ENCODE results near the gene GALNTL6.

GALNTL6 gene

DNA sequence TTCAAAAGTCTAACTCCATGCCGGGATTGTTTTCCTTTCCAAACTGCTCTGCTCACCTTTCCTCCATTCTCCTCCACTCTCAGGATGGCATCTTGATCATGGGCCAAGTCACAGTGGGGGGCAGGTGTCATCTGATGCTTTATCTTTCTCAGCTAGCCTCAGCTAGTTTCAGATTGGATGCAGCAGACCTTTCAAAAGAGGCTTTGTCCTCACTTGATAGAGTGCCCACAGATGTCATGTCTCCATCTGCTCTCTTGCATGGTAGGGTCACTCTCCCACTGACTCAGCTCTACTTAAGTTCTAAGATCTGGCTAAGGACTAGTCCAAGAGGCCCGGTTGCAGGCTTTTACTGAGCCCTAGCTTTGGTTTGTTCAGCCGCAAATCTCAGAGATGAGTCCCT, 1013.7 kb downstream of the GALNTL6 start:
- TF ChIP-seq, protein P1, sequence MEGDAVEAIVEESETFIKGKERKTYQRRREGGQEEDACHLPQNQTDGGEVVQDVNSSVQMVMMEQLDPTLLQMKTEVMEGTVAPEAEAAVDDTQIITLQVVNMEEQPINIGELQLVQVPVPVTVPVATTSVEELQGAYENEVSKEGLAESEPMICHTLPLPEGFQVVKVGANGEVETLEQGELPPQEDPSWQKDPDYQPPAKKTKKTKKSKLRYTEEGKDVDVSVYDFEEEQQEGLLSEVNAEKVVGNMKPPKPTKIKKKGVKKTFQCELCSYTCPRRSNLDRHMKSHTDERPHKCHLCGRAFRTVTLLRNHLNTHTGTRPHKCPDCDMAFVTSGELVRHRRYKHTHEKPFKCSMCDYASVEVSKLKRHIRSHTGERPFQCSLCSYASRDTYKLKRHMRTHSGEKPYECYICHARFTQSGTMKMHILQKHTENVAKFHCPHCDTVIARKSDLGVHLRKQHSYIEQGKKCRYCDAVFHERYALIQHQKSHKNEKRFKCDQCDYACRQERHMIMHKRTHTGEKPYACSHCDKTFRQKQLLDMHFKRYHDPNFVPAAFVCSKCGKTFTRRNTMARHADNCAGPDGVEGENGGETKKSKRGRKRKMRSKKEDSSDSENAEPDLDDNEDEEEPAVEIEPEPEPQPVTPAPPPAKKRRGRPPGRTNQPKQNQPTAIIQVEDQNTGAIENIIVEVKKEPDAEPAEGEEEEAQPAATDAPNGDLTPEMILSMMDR (conservative IDR thresholded peaks at IDR 0.05; ENCODE audit: low read depth, low read length) = no peak
- no peak for DNase-seq (ENCODE audit: low read depth)
- H3K4me3 ChIP-seq (ENCODE audit: low read length) = no peak overlapping the region

DNA sequence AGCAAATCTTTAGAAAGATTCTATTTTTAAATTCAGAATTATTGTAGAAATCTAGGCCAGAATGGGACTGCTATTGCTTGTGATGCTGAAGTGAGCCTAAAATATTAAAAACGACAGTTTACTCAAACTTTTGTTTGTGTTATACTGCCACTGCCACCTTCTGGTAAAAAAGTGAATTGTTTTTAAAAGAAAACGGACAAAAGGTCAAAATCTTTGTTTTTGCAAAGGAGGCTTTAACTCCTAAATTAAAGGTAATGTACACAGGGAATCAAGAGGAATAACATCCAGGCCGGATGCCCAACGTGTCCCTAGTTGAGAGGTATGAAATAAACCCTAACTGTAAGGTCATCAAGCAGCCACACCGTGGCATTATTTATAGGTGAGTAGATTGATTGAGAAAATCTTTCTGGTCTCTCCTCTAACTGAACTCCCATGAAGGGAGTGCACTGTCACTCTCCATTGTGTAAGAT, 1017.1 kb downstream of the GALNTL6 start:
- no peak overlapping the region for H3K4me3 ChIP-seq (ENCODE audit: low read length)
- no peak for DNase-seq (ENCODE audit: low read depth)
- TF ChIP-seq, protein P1 (conservative IDR thresholded peaks at IDR 0.05; ENCODE audit: low read depth, low read length) = peak; percentile 17

DNA sequence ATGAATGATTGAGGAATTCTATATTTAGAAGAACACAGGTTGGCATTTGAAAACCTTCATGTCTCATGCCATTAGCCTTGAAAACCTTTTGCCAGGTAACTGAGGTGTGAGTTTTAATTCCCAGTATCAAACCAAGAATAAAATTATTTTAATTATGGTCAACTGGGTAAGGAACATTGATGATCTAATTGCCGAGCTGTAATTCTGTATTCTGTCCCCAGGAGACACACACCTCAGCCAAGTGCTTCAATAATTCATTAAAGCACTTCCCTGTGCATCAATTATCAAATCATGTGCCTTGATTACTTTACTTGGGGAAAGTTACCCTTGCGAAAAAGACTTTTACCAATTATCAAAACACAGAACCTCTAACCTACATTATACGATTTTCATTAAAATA, 1023.5 kb downstream of the GALNTL6 start:
- H3K4me3 ChIP-seq (ENCODE audit: low read length) = no peak overlapping the region
- TF ChIP-seq, protein P1 (conservative IDR thresholded peaks at IDR 0.05; ENCODE audit: low read depth, low read length) = no peak
- DNase-seq (ENCODE audit: low read depth) = no peak

DNA sequence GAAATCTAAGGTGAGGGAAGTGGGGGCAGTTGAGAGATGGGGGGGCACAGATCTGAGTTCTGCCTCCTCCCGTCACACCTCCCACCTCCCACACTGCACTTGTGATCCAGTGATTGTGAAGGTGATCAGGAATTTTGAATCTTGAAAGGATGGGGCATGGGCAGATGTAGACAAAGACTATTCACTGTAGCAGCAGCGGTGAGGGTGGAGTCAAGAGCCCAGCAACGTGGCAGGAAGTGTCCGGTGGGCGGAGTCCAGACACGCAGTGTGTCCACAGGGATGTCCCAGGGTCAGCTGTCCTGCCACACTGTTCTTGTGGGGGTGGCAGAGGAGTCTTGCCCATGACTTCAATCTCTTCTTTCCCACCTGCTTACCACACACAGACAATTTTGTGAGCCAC, 1024.9 kb downstream of the GALNTL6 start:
- no peak overlapping the region for H3K4me3 ChIP-seq (ENCODE audit: low read length)
- DNase-seq (ENCODE audit: low read depth) = no peak
- TF ChIP-seq, protein P1 (conservative IDR thresholded peaks at IDR 0.05; ENCODE audit: low read depth, low read length) = no peak

DNA sequence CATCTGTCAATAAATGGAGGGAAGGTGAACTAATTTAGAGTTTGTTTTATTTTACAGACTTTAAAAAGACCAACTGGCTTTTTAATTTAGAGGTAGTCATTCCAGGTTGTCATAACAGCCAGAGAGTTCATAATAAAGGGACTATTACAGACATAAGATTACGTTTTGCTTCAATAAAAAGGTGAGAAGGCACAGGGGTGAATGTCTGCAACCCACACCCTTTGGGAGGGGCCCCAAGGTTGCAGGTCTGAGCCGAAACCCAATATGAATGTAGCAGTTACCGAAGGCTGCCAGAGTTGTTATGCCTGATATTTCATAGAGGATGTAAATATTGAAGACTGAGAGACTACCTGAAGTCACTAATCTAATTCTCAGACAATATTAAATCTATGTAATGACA, 1025.7 kb downstream of the GALNTL6 start:
- H3K4me3 ChIP-seq (ENCODE audit: low read length) = no peak overlapping the region
- TF ChIP-seq, protein P1 (conservative IDR thresholded peaks at IDR 0.05; ENCODE audit: low read depth, low read length) = no peak
- no peak for DNase-seq (ENCODE audit: low read depth)

DNA sequence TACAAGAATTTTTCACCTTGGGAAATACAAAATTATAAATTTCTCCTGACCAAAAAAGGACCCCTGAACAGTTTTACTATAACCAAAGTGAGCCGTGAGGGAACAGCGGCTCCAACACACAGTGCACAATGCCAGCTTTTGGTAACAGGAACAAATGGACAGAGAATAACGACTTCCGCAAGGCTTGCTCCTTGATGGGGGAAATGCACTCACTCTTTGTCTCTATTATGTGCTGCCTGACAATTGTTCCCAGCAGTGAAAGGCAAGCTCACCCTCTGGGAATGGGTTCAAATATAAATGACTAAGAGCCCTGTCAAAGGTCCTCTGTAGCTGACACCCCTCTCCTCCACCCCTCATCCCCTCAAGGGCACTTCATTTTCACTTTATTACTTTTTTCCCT, 1029.6 kb downstream of the GALNTL6 start:
- TF ChIP-seq, protein P1 (conservative IDR thresholded peaks at IDR 0.05; ENCODE audit: low read depth, low read length) = no peak
- DNase-seq (ENCODE audit: low read depth) = no peak
- H3K4me3 ChIP-seq (ENCODE audit: low read length) = no peak overlapping the region

DNA sequence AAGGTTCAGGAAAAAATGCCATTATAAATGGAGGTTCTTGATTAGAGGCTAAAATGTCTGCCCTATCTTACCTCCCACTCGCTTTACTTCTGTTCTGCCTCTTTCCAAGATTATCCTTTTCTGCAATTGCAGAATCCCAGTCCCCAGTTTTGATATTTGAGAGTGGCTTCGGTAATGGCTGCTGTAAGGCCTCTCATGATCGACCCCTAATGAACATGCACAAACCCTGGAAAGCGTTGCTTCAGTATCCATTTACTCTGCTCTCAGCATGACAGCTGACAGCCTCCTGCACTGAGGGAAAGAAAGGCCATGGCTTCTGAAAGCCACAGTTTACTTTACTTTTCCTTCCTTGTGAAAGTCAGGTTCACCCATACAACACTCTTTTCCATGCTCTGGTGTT, 1030.0 kb downstream of the GALNTL6 start:
- TF ChIP-seq, protein P1 (conservative IDR thresholded peaks at IDR 0.05; ENCODE audit: low read depth, low read length) = no peak
- DNase-seq (ENCODE audit: low read depth) = no peak
- no peak overlapping the region for H3K4me3 ChIP-seq (ENCODE audit: low read length)
